ENCODE measurements around the gene HNRNPL.

GRCh38 chr19:38880076-38880881, 30.5 kb upstream of the HNRNPL start:
- no peak for TF ChIP-seq POLR2A (IDR thresholded peaks at IDR 0.05; ENCODE audit: low read depth, low read length)
- no peak for TF ChIP-seq CHD2 (IDR thresholded peaks at IDR 0.05; ENCODE audit: borderline replicate concordance, low read depth, low read length)
- TF ChIP-seq CTCF (IDR thresholded peaks at IDR 0.05 in 2 of 3, conservative IDR thresholded peaks at IDR 0.05 in 1 of 3; ENCODE audit: control insufficient read depth in 2 of 3, extremely low read depth in 1 of 3, insufficient read depth in 1 of 3, low read depth in 3 of 3, low read length in 3 of 3) = no peak
- no peak for TF ChIP-seq ZNF207 (IDR thresholded peaks at IDR 0.05; ENCODE audit: borderline replicate concordance)
- TF ChIP-seq ASH2L (IDR thresholded peaks at IDR 0.05; ENCODE audit: borderline replicate concordance, low read depth) = no peak
- TF ChIP-seq POLR2AphosphoS5 (IDR thresholded peaks at IDR 0.05; ENCODE audit: low read length) = no peak
- TF ChIP-seq RELA (IDR thresholded peaks at IDR 0.05; ENCODE audit: borderline replicate concordance, partially characterized antibody) = no peak
- no peak for TF ChIP-seq EP300 (IDR thresholded peaks at IDR 0.05; ENCODE audit: borderline replicate concordance in 1 of 2, control insufficient read depth in 1 of 2, low read depth in 2 of 2, low read length in 2 of 2)
- no peak for TF ChIP-seq TCF12 (IDR thresholded peaks at IDR 0.05; ENCODE audit: low read depth, low read length)
- no peak for TF ChIP-seq SP1 (IDR thresholded peaks at IDR 0.05; ENCODE audit: low read depth, low read length)
- no peak for TF ChIP-seq FOS (IDR thresholded peaks at IDR 0.05; ENCODE audit: borderline replicate concordance, extremely low read depth, insufficient read length)
- no peak for TF ChIP-seq GATAD2B (conservative IDR thresholded peaks at IDR 0.05; ENCODE audit: low read depth)
- TF ChIP-seq ZNF24 (IDR thresholded peaks at IDR 0.05) = no peak
- TF ChIP-seq E4F1 (IDR thresholded peaks at IDR 0.05; ENCODE audit: borderline replicate concordance, partially characterized antibody) = no peak
